H1 (cell line): ENCODE results near the gene C16orf87. TPM values are rescaled to one million over a fixed set of nuclear protein-coding genes. Genes with fewer than 3 reads are reported as not detected.

Experiments
- CTCF ChIA-PET: fragments of 300-600 bp; sonication (Branson Sonifier 250); formaldehyde crosslinking; loops from one replicate; lab custom pipeline; 2021; ENCODE audit not compliant: partially characterized antibody; lab: Charles Lee
- POLR2A ChIA-PET: fragments of 300-600 bp; sonication (Branson Sonifier 250); formaldehyde crosslinking; loops from one replicate; lab custom pipeline; 2021; ENCODE audit warnings: inconsistent platforms; ENCODE audit not compliant: partially characterized antibody; lab: Charles Lee
- DNase-seq, 2 experiments: peaks; one replicate each; pipeline versions ENCODE4 v3.0.0 to v3.0.0-alpha.2; 2010 to 2022; ENCODE audit warnings: low spot score in 2 of 2, low read depth in 1 of 2, mixed read lengths in 1 of 2
- FAIRE-seq: peaks from 2 replicates; lab custom pipeline; 2011; peaks lifted over from hg19 to GRCh38; lab: Jason Lieb, UNC
- H2AFZ ChIP-seq: 2 replicates; pipeline ENCODE4 v1.8.1; 2012; ENCODE audit warnings: low read length, inconsistent platforms
- H2AK5ac ChIP-seq: 2 replicates; pipeline ENCODE4 v1.6.1; 2013; ENCODE audit warnings: low read depth, low read length
- H2BK120ac ChIP-seq: replicated peaks from 2 replicates; pipeline ENCODE3; 2013; ENCODE audit warnings: low read depth, low read length, inconsistent platforms
- H2BK12ac ChIP-seq: 2 replicates; pipeline ENCODE4 v1.6.1; 2013; ENCODE audit warnings: low read depth, low read length
- H2BK15ac ChIP-seq: 2 replicates; pipeline ENCODE4 v1.6.1; 2013; ENCODE audit warnings: low read length
- H2BK20ac ChIP-seq: 2 replicates; pipeline ENCODE4 v1.6.1; 2013; ENCODE audit warnings: low read length
- H2BK5ac ChIP-seq: 2 replicates; pipeline ENCODE4 v1.6.1; 2013; ENCODE audit warnings: low read depth, low read length
- H3K14ac ChIP-seq: 2 replicates; pipeline ENCODE4 v1.6.1; 2013; ENCODE audit warnings: inconsistent platforms; ENCODE audit not compliant: insufficient read length
- H3K18ac ChIP-seq: 2 replicates; pipeline ENCODE4 v1.6.1; 2013; ENCODE audit warnings: low read length; ENCODE audit errors: extremely low read depth
- H3K23ac ChIP-seq: 2 replicates; pipeline ENCODE4 v1.6.1; 2013; ENCODE audit warnings: inconsistent platforms; ENCODE audit not compliant: insufficient read length
- H3K23me2 ChIP-seq: 2 replicates; pipeline ENCODE4 v1.6.1; 2013; ENCODE audit warnings: low read depth, low read length
- H3K27ac ChIP-seq: 2 replicates; pipeline ENCODE4 v1.6.1; 2011; ENCODE audit warnings: low read depth, low read length, inconsistent platforms
- H3K27me3 ChIP-seq, 4 experiments: replicated peaks in 1 of 4; 1 replicate in 1 of 4; 2 replicates in 3 of 4; pipeline versions ENCODE4 v1.6.1 to v1.8.1; 2011 to 2013; ENCODE audit warnings: low read length in 3 of 4, mild to moderate bottlenecking in 3 of 4, inconsistent platforms in 2 of 4, mixed read lengths in 2 of 4, moderate library complexity in 1 of 4; ENCODE audit not compliant: control insufficient read depth in 3 of 4, insufficient read depth in 3 of 4; ENCODE audit errors: extremely low read depth in 1 of 4
- H3K36me3 ChIP-seq, 4 experiments: 2 replicates each; pipeline versions ENCODE4 v1.6.1 to v1.8.1; 2011 to 2013; ENCODE audit warnings: mild to moderate bottlenecking in 4 of 4, low read length in 3 of 4, moderate library complexity in 2 of 4, control low read depth in 1 of 4, inconsistent platforms in 1 of 4; ENCODE audit not compliant: insufficient read depth in 4 of 4, control insufficient read depth in 2 of 4
- H3K4ac ChIP-seq: replicated peaks from 2 replicates; pipeline ENCODE3; 2013; ENCODE audit warnings: low read length, low read depth, mixed read lengths, inconsistent platforms; ENCODE audit not compliant: insufficient read length
- H3K4me1 ChIP-seq, 4 experiments: replicated peaks in 1 of 4; 1 replicate in 1 of 4; 2 replicates in 3 of 4; pipeline versions ENCODE4 v1.6.1 to v1.8.1; 2011 to 2013; ENCODE audit warnings: low read length in 3 of 4, inconsistent platforms in 2 of 4, mixed read lengths in 1 of 4; ENCODE audit not compliant: insufficient read depth in 4 of 4, control insufficient read depth in 3 of 4
- H3K4me2 ChIP-seq, 2 experiments: 2 replicates each; pipeline versions ENCODE4 v1.6.1 to v1.8.1; 2011 to 2013; ENCODE audit warnings: low read depth in 2 of 2, low read length in 2 of 2, control low read depth in 1 of 2, inconsistent platforms in 1 of 2, mild to moderate bottlenecking in 1 of 2; ENCODE audit not compliant: insufficient read depth in 1 of 2
- H3K4me3 ChIP-seq, 4 experiments: fragments of 200-600, 300-600 bp in 1 of 4; sonication (generic), shearing (Covaris generic), sonication (Bioruptor Twin) in 1 of 4; 2 replicates each; pipeline versions ENCODE4 v1.5.1 to v1.8.1; 2011 to 2016; ENCODE audit warnings: low read length in 4 of 4, low read depth in 3 of 4, control low read depth in 2 of 4, inconsistent platforms in 2 of 4, mild to moderate bottlenecking in 2 of 4, mixed read lengths in 1 of 4, moderate library complexity in 1 of 4; ENCODE audit not compliant: insufficient read depth in 2 of 4; ENCODE audit errors: extremely low read depth in 1 of 4
- H3K56ac ChIP-seq: replicated peaks from 2 replicates; pipeline ENCODE3; 2013; ENCODE audit warnings: low read depth, mild to moderate bottlenecking, mixed read lengths, low read length, inconsistent platforms; ENCODE audit not compliant: insufficient read length
- H3K79me1 ChIP-seq: 2 replicates; pipeline ENCODE4 v1.6.1; 2013; ENCODE audit warnings: low read depth, low read length, control low read depth
- H3K79me2 ChIP-seq, 2 experiments: 2 replicates each; pipeline versions ENCODE4 v1.6.1 to v1.8.1; 2012 to 2013; ENCODE audit warnings: low read length in 2 of 2, mild to moderate bottlenecking in 2 of 2, inconsistent platforms in 1 of 2; ENCODE audit not compliant: insufficient read depth in 2 of 2, control insufficient read depth in 1 of 2
- H3K9ac ChIP-seq, 4 experiments: replicated peaks in 1 of 4; 1 replicate in 1 of 4; 2 replicates in 3 of 4; pipeline versions ENCODE4 v1.6.1 to v1.8.1; 2011 to 2013; ENCODE audit warnings: low read depth in 3 of 4, low read length in 3 of 4, control low read depth in 2 of 4, mild to moderate bottlenecking in 2 of 4, moderate library complexity in 2 of 4, inconsistent platforms in 1 of 4; ENCODE audit errors: extremely low read depth in 1 of 4
- H3K9me3 ChIP-seq, 2 experiments: 2 replicates each; pipeline versions ENCODE4 v1.6.1 to v1.8.1; 2012 to 2013; ENCODE audit warnings: mild to moderate bottlenecking in 2 of 2, moderate library complexity in 2 of 2, control low read depth in 1 of 2, inconsistent platforms in 1 of 2, low read depth in 1 of 2, low read length in 1 of 2, mixed read lengths in 1 of 2; ENCODE audit not compliant: insufficient read depth in 2 of 2
- H4K20me1 ChIP-seq, 2 experiments: replicated peaks in 1 of 2; 2 replicates each; pipeline versions ENCODE3 to v1.8.1; 2011 to 2013; ENCODE audit warnings: inconsistent platforms in 2 of 2, low read length in 2 of 2, mild to moderate bottlenecking in 1 of 2; ENCODE audit not compliant: insufficient read depth in 2 of 2, control insufficient read depth in 1 of 2
- H4K5ac ChIP-seq: 2 replicates; pipeline ENCODE4 v1.6.1; 2013; ENCODE audit warnings: low read length, low read depth, mixed read lengths, inconsistent platforms; ENCODE audit not compliant: insufficient read length
- H4K8ac ChIP-seq: 2 replicates; pipeline ENCODE4 v1.8.0; 2013; ENCODE audit warnings: mild to moderate bottlenecking, moderate library complexity, low read length, inconsistent platforms; ENCODE audit not compliant: insufficient read depth; ENCODE audit errors: extremely low read depth
- H4K91ac ChIP-seq: replicated peaks from 2 replicates; pipeline ENCODE3; 2013; ENCODE audit warnings: low read length, mixed read lengths, inconsistent platforms; ENCODE audit not compliant: insufficient read length
- CTBP2 ChIP-seq: IDR thresholded peaks from 2 replicates; pipeline ENCODE4 v1.7.0; 2011; ENCODE audit warnings: borderline replicate concordance, mild to moderate bottlenecking, moderate library complexity, mixed read lengths, low read length; ENCODE audit not compliant: insufficient read depth, insufficient read length
- GTF2F1 ChIP-seq: IDR thresholded peaks from 2 replicates; pipeline ENCODE4 v1.6.1; 2012; ENCODE audit warnings: low read depth, low read length, improper control_type of control experiment, borderline replicate concordance
- HDAC6 ChIP-seq: IDR thresholded peaks from one replicate; pipeline ENCODE4 v1.7.1; 2012; ENCODE audit warnings: low read depth, mild to moderate bottlenecking, inconsistent platforms, low read length, moderate library complexity
- JUND ChIP-seq: IDR thresholded peaks from 2 replicates; pipeline ENCODE4 v1.6.1; 2011; ENCODE audit warnings: mild to moderate bottlenecking, improper control_type of control experiment, low read length
- KDM5A ChIP-seq: fragments of 200-600 bp; IDR thresholded peaks from 2 replicates; pipeline ENCODE4 v1.7.1; 2012; ENCODE audit warnings: mild to moderate bottlenecking, low read length, inconsistent platforms, mixed read lengths
- NANOG ChIP-seq: IDR thresholded peaks from 2 replicates; pipeline ENCODE4 v1.6.1; 2011; ENCODE audit warnings: low read length, low read depth, mild to moderate bottlenecking, inconsistent platforms; ENCODE audit not compliant: insufficient read depth, poor library complexity, severe bottlenecking
- NRF1 ChIP-seq: IDR thresholded peaks from 2 replicates; pipeline ENCODE4 v1.6.1; 2011; ENCODE audit warnings: mild to moderate bottlenecking, low read depth, low read length, improper control_type of control experiment
- POU5F1 ChIP-seq: IDR thresholded peaks from 2 replicates; pipeline ENCODE4 v1.6.1; 2011; ENCODE audit warnings: low read depth, mild to moderate bottlenecking, low read length, moderate library complexity
- SIN3A ChIP-seq, 2 experiments: IDR thresholded peaks in 1 of 2; conservative IDR thresholded peaks in 1 of 2; 2 replicates each; pipeline ENCODE4 v1.6.1; 2011 to 2012; ENCODE audit warnings: low read length in 2 of 2, improper control_type of control experiment in 1 of 2, low read depth in 1 of 2, mild to moderate bottlenecking in 1 of 2
- SIX5 ChIP-seq: IDR thresholded peaks from 2 replicates; pipeline ENCODE4 v1.6.1; 2011; ENCODE audit warnings: mild to moderate bottlenecking, low read depth, low read length
- SP1 ChIP-seq: IDR thresholded peaks from 2 replicates; pipeline ENCODE4 v1.6.1; 2011; ENCODE audit warnings: low read depth, low read length
- SP2 ChIP-seq: IDR thresholded peaks from 2 replicates; pipeline ENCODE4 v1.6.1; 2012; ENCODE audit warnings: mild to moderate bottlenecking, low read length, inconsistent platforms
- SP4 ChIP-seq: IDR thresholded peaks from 2 replicates; pipeline ENCODE4 v1.6.1; 2012; ENCODE audit warnings: low read length, inconsistent platforms
- WGBS, 2 experiments: shearing (Covaris generic) in 1 of 2; methylation state at CpG; one replicate each; pipeline versions ENCODE4 v1.1.6 to v1.1.7; 2013 to 2015; ENCODE audit warnings: low lambda C conversion rate in 2 of 2, mixed read lengths in 2 of 2, inconsistent platforms in 1 of 2, low coverage in 1 of 2, missing lambda C conversion rate in 1 of 2; ENCODE audit not compliant: insufficient replicate concordance in 2 of 2, insufficient coverage in 1 of 2, insufficient read length in 1 of 2; ENCODE audit errors: extremely low coverage in 1 of 2, missing lambda C conversion rate in 1 of 2; 5-methylcytosine and 5-hydroxymethylcytosine counted together
- polyA plus RNA-seq, 7 experiments: library from polyadenylated mRNA; depleted of rRNA in 3 of 7; stranded (reverse) in 5 of 7; unstranded in 2 of 7; fragments of >200 nt in 5 of 7; fragments of 200-250 nt in 2 of 7; gene quantifications; 1 replicate in 5 of 7; 2 replicates in 1 of 7; 4 replicates in 1 of 7; pipeline versions ENCODE4 v1.2.1 to v1.2.3, GENCODE V29; 2011 to 2013; ENCODE audit warnings: missing spikeins in 2 of 7, mixed read lengths in 2 of 7
- total RNA-seq: library from RNA; stranded (reverse); fragmentation: NEBNext Ultra II Directional; extraction: Animal tissue kit (Norgen Biotek cat#: 25700); gene quantifications from 2 replicates; pipeline ENCODE4 v1.2.1, GENCODE V29; 2021
- TF ChIP-seq, protein P1 (sequence below): IDR thresholded peaks from 2 replicates; pipeline ENCODE4 v1.6.1; 2012; ENCODE audit warnings: low read length, inconsistent platforms

Gene C16orf87
- total and polyA plus RNA-seq, 2 of the 8 experiments (the other 6 are each of a cell fraction or from before 2014, with no cell fraction given) = 4.8 to 21.8 TPM

DNA sequence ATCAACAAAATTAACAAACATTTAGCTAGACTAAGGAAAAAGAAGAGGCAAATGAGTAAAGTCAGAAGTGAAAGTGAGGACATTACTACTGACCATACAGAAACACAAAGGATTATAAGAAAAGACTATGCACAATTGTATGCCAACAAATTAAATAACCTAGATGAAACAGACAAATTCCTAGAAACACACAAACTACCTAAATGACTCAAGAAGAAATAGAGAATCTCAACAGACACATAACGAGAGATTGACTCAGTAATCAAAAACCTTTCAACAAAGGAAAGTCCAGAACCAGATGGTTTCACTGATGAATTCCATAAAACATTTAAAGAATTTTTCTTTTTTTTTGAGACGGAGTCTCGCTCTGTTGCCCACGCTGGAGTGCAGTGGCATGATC is 47.2 kb downstream of the C16orf87 start:
- Histone ChIP-seq H3K56ac (no peak overlapping the region), H2BK5ac (no peak overlapping the region), H3K4me1 (peaks cover 0 to 5% (median 0%) of the 10 kb centered on the region in 4 experiments; a peak in 3 of 7 replicates), H3K9ac (no peak overlapping the region), H3K4me2 (no peak overlapping the region), H4K91ac (no peak overlapping the region), H3K79me1 (no peaks in the 10 kb centered on the region), H3K23ac (no peak overlapping the region), H3K27me3 (no peaks in the 10 kb centered on the region), H4K8ac (no peak overlapping the region), H3K4me3 (no peak overlapping the region), H3K18ac (no peak overlapping the region), H3K23me2 (no peaks in the 10 kb centered on the region; the same call in 1 of the 2 replicates), H2BK12ac (no peak overlapping the region), H2BK120ac (no peak overlapping the region), H3K27ac (no peak overlapping the region), H2BK15ac (no peak overlapping the region), H3K4ac (no peak overlapping the region), H3K14ac (no peak overlapping the region), H2AFZ (no peak overlapping the region), H3K36me3 (no peaks in the 10 kb centered on the region), H2AK5ac (no peak overlapping the region), H2BK20ac (no peak overlapping the region), H3K79me2 (no peaks in the 10 kb centered on the region), H4K5ac (no peak overlapping the region), H3K9me3 (no peaks in the 10 kb centered on the region), H4K20me1 (no peaks in the 10 kb centered on the region)
- CTCF ChIA-PET = no interaction called here
- DNase-seq (no peak), FAIRE-seq (no peak)
- WGBS, 2 experiments = 96% methylated on average over 4 of the region's 4 CpGs; no CpG with 5 or more reads in 1 of the 2 experiments
- POLR2A ChIA-PET = no interaction called here
- TF ChIP-seq SP2 (no peak), SP1 (no peak), SIX5 (no peak), POU5F1 (no peak), JUND (no peak), SIN3A (conservative IDR thresholded peaks at IDR 0.05 in 1 of 2, IDR thresholded peaks at IDR 0.05 in 1 of 2; ENCODE audit: low read depth in 1 of 2, low read length in 2 of 2) (no peak), CTBP2 (no peak), NRF1 (no peak), KDM5A (no peak), HDAC6 (no peak), GTF2F1 (no peak), NANOG (no peak), SP4 (no peak)
- TF ChIP-seq, protein P1, sequence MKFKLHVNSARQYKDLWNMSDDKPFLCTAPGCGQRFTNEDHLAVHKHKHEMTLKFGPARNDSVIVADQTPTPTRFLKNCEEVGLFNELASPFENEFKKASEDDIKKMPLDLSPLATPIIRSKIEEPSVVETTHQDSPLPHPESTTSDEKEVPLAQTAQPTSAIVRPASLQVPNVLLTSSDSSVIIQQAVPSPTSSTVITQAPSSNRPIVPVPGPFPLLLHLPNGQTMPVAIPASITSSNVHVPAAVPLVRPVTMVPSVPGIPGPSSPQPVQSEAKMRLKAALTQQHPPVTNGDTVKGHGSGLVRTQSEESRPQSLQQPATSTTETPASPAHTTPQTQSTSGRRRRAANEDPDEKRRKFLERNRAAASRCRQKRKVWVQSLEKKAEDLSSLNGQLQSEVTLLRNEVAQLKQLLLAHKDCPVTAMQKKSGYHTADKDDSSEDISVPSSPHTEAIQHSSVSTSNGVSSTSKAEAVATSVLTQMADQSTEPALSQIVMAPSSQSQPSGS = no peak
